Hypothalamus (tissue), 51 donors: ENCODE data around the gene TMEM80.
A peak's percentile ranks its signal among the peaks of the same experiment; 100 is the strongest.
"Not testable (repeated sequence)": the region's sequence is repeated elsewhere in the genome, so short reads cannot be mapped to it uniquely, and the experiment has no call there.

Experiments used
- DNase-seq, 51 donors: peaks; one replicate each; lab custom pipeline; 2025; lab: John Stamatoyannopoulos, UW

TMEM80 gene

GRCh38 chr11:679271-680207 is 16.1 kb upstream of the TMEM80 start:
- no peak for DNase-seq

- peak in 3 of 51 donors; percentile 13 to 54 (median 14) for DNase-seq
Measured at GRCh38 chr11:680476-680875, 15.1 kb upstream of the TMEM80 start.

- no peak for DNase-seq
Measured at GRCh38 chr11:680970-681369, 14.6 kb upstream of the TMEM80 start.

- DNase-seq, result no peak
Measured at GRCh38 chr11:686451-687243, 9.0 kb upstream of the TMEM80 start.

- DNase-seq, result no peak
Measured at GRCh38 chr11:687751-688150, 7.9 kb upstream of the TMEM80 start.

GRCh38 chr11:688681-689080 is 6.9 kb upstream of the TMEM80 start:
- DNase-seq, result no peak

- no peak for DNase-seq
Measured at GRCh38 chr11:689625-690024, 6.0 kb upstream of the TMEM80 start.

- DNase-seq, result not testable (repeated sequence)
Measured at GRCh38 chr11:690244-690643, 5.4 kb upstream of the TMEM80 start.

- DNase-seq, result no peak
Measured at GRCh38 chr11:690738-691633, 4.6 kb upstream of the TMEM80 start.

- DNase-seq, result no peak
Measured at GRCh38 chr11:691710-692590, 3.7 kb upstream of the TMEM80 start.

GRCh38 chr11:692824-693414 is 2.7 kb upstream of the TMEM80 start:
- DNase-seq, result no peak

GRCh38 chr11:693415-693831 is 2.2 kb upstream of the TMEM80 start:
- DNase-seq, result no peak

- no peak for DNase-seq
Measured at GRCh38 chr11:693887-694562, 1.6 kb upstream of the TMEM80 start.

- peak in 49 of 51 donors; percentile 83 to 99 (median 95) for DNase-seq
Measured at GRCh38 chr11:694563-695287, 891 bp upstream of the TMEM80 start, which contains the start of gene DEAF1. DEAF1 (minus strand) TSS chr11:695222; CDS start chr11:695047, 175 bp downstream.

- DNase-seq, result peak in 2 of 51 donors; percentile 99
Measured at GRCh38 chr11:695288-695537, 403 bp upstream of the TMEM80 start.

GRCh38 chr11:696955-697491 is 1.4 kb downstream of the TMEM80 start:
- peak in 1 of 51 donors; percentile 17 for DNase-seq

GRCh38 chr11:697811-698311 is 2.2 kb downstream of the TMEM80 start:
- no peak for DNase-seq
